ENCODE data around the gene IFNA5. TPM values are rescaled to one million over a fixed set of nuclear protein-coding genes. Genes with fewer than 3 reads are reported as not detected.
A peak's percentile ranks its signal among the peaks of the same experiment; 100 is the strongest.

Gene IFNA5
- polyA plus RNA-seq, 1 donor from 2014 or later: not detected

DNA sequence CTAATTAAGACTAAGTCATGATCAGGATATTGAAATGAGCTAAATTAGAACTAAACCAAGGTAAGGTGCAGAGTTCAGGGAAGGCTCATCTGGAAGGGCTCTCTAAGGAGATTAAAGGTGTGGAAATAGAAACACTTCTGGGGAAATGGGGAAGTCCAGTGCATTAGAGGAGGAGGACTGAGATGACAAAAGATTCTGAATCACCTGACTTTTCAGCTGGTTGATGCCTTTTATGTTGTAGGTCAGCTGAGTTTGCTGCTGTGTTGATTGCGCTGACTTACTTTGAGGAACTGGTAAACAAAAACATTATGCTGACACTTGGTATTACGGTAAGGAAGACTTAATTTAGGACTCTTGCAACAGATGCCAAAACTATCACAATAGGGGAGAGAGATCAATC, 23.8 kb downstream of the IFNA5 start:
- H4K20me1 ChIP-seq (ENCODE audit: insufficient read depth): no peaks in the 10 kb centered on the region
- H3K9me2 ChIP-seq (ENCODE audit: insufficient read depth, low read length): no peaks in the 10 kb centered on the region
- H3K27me3 ChIP-seq (ENCODE audit: insufficient read depth, low read depth, low read length): no peaks in the 10 kb centered on the region
- no peaks in the 10 kb centered on the region for H3F3A ChIP-seq (ENCODE audit: insufficient read depth, low read length, poor library complexity, severe bottlenecking)
- H3K9me3 ChIP-seq (ENCODE audit: low read length): no peaks in the 10 kb centered on the region
- no peak overlapping the region for H3K4me2 ChIP-seq (ENCODE audit: low read length)
- H3K4me3 ChIP-seq (ENCODE audit: low read length): no peak overlapping the region
- no peaks in the 10 kb centered on the region for H3K79me2 ChIP-seq (replicated peaks; ENCODE audit: insufficient read depth, low read length)
- no peak overlapping the region for H2AFZ ChIP-seq (ENCODE audit: low read depth, low read length)
- no peaks in the 10 kb centered on the region for H3K36me3 ChIP-seq (ENCODE audit: insufficient read depth, low read length)
- TF ChIP-seq SMC3 (conservative IDR thresholded peaks at IDR 0.05; ENCODE audit: poor library complexity): no peak
- TF ChIP-seq, protein P1, sequence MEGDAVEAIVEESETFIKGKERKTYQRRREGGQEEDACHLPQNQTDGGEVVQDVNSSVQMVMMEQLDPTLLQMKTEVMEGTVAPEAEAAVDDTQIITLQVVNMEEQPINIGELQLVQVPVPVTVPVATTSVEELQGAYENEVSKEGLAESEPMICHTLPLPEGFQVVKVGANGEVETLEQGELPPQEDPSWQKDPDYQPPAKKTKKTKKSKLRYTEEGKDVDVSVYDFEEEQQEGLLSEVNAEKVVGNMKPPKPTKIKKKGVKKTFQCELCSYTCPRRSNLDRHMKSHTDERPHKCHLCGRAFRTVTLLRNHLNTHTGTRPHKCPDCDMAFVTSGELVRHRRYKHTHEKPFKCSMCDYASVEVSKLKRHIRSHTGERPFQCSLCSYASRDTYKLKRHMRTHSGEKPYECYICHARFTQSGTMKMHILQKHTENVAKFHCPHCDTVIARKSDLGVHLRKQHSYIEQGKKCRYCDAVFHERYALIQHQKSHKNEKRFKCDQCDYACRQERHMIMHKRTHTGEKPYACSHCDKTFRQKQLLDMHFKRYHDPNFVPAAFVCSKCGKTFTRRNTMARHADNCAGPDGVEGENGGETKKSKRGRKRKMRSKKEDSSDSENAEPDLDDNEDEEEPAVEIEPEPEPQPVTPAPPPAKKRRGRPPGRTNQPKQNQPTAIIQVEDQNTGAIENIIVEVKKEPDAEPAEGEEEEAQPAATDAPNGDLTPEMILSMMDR (IDR thresholded peaks at IDR 0.05; ENCODE audit: poor library complexity, severe bottlenecking): no peak
- no peak for TF ChIP-seq EZH2 (IDR thresholded peaks at IDR 0.05; ENCODE audit: borderline replicate concordance, insufficient read depth, low read length, poor library complexity, severe bottlenecking)
- TF ChIP-seq TAF1 (IDR thresholded peaks at IDR 0.05; ENCODE audit: low read depth): no peak
- TF ChIP-seq POLR2AphosphoS5 (IDR thresholded peaks at IDR 0.05): no peak
- TF ChIP-seq EP300 (conservative IDR thresholded peaks at IDR 0.05; ENCODE audit: poor library complexity, severe bottlenecking): no peak
- no peak for TF ChIP-seq MXI1 (conservative IDR thresholded peaks at IDR 0.05; ENCODE audit: poor library complexity, severe bottlenecking)
- H3K27ac ChIP-seq (ENCODE audit: low read length): no peak overlapping the region
- H3K9ac ChIP-seq (ENCODE audit: low read length): no peak overlapping the region

DNA sequence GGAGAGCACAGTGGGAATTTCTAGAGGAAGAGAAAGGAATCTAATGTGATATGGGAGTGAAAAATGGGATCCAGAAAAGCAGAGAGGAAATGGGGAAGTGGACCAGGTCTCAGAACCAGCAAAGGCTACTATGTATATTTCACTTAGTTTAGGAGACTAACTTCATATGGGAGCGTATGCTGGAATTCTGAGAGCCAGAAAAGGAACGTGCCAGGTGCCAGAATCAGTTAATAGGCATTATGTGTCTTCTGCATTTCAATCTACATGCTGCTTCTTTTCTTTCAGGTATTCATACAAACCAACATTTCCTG, 36.8 kb downstream of the IFNA5 start:
- Histone ChIP-seq H3K4me3 (ENCODE audit: low read length) (no peak overlapping the region), H4K20me1 (ENCODE audit: insufficient read depth) (no peaks in the 10 kb centered on the region), H3K79me2 (replicated peaks; ENCODE audit: insufficient read depth, low read length) (no peaks in the 10 kb centered on the region), H2AFZ (ENCODE audit: low read depth, low read length) (no peak overlapping the region), H3K27ac (ENCODE audit: low read length) (no peak overlapping the region), H3K4me2 (ENCODE audit: low read length) (no peak overlapping the region), H3K27me3 (ENCODE audit: insufficient read depth, low read depth, low read length) (no peaks in the 10 kb centered on the region), H3K36me3 (ENCODE audit: insufficient read depth, low read length) (no peaks in the 10 kb centered on the region), H3K9me2 (ENCODE audit: insufficient read depth, low read length) (no peaks in the 10 kb centered on the region), H3K9me3 (ENCODE audit: low read length) (no peaks in the 10 kb centered on the region), H3K9ac (ENCODE audit: low read length) (no peak overlapping the region), H3F3A (ENCODE audit: insufficient read depth, low read length, poor library complexity, severe bottlenecking) (no peaks in the 10 kb centered on the region)
- TF ChIP-seq MXI1 (conservative IDR thresholded peaks at IDR 0.05; ENCODE audit: poor library complexity, severe bottlenecking): no peak
- TF ChIP-seq, protein P1 (IDR thresholded peaks at IDR 0.05; ENCODE audit: poor library complexity, severe bottlenecking): no peak

DNA sequence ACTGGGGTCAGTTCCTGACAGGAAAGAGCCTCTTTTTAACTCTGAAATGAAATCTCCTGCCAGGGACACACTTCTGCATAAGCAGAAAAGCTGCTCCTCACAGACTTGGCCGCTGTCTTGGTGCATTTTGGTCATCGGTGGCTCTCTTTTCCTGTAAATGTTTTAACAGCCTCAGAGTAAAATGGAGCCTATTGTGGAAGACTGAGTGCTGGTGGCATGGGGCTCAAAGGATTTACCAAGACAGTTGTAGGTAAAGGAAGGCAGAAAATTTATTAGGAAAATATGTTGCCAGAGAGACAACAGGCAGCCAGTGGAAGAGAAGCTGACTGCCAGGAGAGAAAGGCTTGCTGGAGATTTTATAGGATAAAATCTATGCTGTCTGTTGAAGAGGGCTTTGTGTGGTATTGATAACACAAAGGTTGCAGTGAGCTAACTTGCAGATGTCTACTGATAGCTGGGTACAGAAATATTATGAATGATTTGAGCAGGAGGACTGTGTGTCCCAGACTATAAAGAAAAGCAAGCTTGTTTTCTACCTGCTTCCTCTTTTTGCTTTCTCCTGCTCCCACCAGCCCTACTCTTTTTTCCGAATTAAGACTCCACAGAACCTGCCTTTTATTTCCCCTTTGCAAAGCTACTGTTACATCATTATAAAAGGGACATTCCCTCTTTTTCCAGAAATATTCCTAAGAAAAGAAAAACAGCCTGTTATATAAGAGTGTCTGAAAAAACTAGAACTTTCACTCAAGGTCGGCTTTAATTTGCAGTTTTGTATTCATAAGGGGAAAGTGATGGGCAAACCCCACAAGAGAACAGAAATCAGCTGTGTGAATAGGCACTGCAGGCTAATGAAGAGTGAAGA, 37.4 kb downstream of the IFNA5 start:
- Histone ChIP-seq H2AFZ (ENCODE audit: low read depth, low read length) (no peak overlapping the region), H3K27me3 (ENCODE audit: insufficient read depth, low read depth, low read length) (no peaks in the 10 kb centered on the region), H4K20me1 (ENCODE audit: insufficient read depth) (no peaks in the 10 kb centered on the region), H3K9ac (ENCODE audit: low read length) (no peak overlapping the region), H3K79me2 (replicated peaks; ENCODE audit: insufficient read depth, low read length) (no peaks in the 10 kb centered on the region), H3K27ac (ENCODE audit: low read length) (no peak overlapping the region), H3K9me3 (ENCODE audit: low read length) (no peaks in the 10 kb centered on the region), H3K36me3 (ENCODE audit: insufficient read depth, low read length) (no peaks in the 10 kb centered on the region), H3K4me2 (ENCODE audit: low read length) (no peak overlapping the region), H3K9me2 (ENCODE audit: insufficient read depth, low read length) (no peaks in the 10 kb centered on the region), H3K4me3 (ENCODE audit: low read length) (no peak overlapping the region), H3F3A (ENCODE audit: insufficient read depth, low read length, poor library complexity, severe bottlenecking) (no peaks in the 10 kb centered on the region)
- TF ChIP-seq, protein P2, sequence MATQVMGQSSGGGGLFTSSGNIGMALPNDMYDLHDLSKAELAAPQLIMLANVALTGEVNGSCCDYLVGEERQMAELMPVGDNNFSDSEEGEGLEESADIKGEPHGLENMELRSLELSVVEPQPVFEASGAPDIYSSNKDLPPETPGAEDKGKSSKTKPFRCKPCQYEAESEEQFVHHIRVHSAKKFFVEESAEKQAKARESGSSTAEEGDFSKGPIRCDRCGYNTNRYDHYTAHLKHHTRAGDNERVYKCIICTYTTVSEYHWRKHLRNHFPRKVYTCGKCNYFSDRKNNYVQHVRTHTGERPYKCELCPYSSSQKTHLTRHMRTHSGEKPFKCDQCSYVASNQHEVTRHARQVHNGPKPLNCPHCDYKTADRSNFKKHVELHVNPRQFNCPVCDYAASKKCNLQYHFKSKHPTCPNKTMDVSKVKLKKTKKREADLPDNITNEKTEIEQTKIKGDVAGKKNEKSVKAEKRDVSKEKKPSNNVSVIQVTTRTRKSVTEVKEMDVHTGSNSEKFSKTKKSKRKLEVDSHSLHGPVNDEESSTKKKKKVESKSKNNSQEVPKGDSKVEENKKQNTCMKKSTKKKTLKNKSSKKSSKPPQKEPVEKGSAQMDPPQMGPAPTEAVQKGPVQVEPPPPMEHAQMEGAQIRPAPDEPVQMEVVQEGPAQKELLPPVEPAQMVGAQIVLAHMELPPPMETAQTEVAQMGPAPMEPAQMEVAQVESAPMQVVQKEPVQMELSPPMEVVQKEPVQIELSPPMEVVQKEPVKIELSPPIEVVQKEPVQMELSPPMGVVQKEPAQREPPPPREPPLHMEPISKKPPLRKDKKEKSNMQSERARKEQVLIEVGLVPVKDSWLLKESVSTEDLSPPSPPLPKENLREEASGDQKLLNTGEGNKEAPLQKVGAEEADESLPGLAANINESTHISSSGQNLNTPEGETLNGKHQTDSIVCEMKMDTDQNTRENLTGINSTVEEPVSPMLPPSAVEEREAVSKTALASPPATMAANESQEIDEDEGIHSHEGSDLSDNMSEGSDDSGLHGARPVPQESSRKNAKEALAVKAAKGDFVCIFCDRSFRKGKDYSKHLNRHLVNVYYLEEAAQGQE (IDR thresholded peaks at IDR 0.05; ENCODE audit: borderline replicate concordance): peak; percentile 29
- TF ChIP-seq, protein P1 (IDR thresholded peaks at IDR 0.05; ENCODE audit: poor library complexity, severe bottlenecking): no peak

Measured in neural cell (in vitro differentiated cells).